Caco-2 (cell line): Measurements from ENCODE around the gene METTL15. TPM values are rescaled to one million over a fixed set of nuclear protein-coding genes. Genes with fewer than 3 reads are reported as not detected.

Experiments
- BruUV-seq: library from RNA; stranded (reverse); fragments of 400-500 nt; replicated peaks from 2 replicates; lab custom pipeline; 2021; lab: Mats Ljungman, UMichigan
- CTCF ChIA-PET: fragments of 300-600 bp; sonication (Branson Sonifier 250); formaldehyde crosslinking; loops from one replicate; lab custom pipeline; 2022; ENCODE audit warnings: antibody characterized with exemption; lab: Charles Lee
- POLR2A ChIA-PET: fragments of 300-600 bp; sonication (Branson Sonifier 250); formaldehyde crosslinking; loops from one replicate; lab custom pipeline; 2022; ENCODE audit warnings: antibody characterized with exemption; lab: Charles Lee
- DNase-seq, 2 experiments: peaks; one replicate each; pipeline versions ENCODE4 v3.0.0 to v3.0.0-alpha.2; 2020 to 2022
- H3K27me3 ChIP-seq: replicated peaks from 2 replicates; pipeline ENCODE4 v1.6.0; 2011; ENCODE audit warnings: low read length; ENCODE audit not compliant: control insufficient read depth, insufficient read depth
- H3K36me3 ChIP-seq: 2 replicates; pipeline ENCODE4 v1.5.1; 2011; ENCODE audit warnings: low read length; ENCODE audit not compliant: control insufficient read depth, insufficient read depth
- H3K4me1 ChIP-seq: fragments of 250-450 bp; sonication (Bioruptor Pico); 2 replicates; pipeline ENCODE4 v1.5.1; 2020; ENCODE audit warnings: mild to moderate bottlenecking
- H3K4me3 ChIP-seq: 2 replicates; pipeline ENCODE4 v1.5.1; 2011; ENCODE audit warnings: low read depth, mild to moderate bottlenecking, control low read depth, low read length
- H3K9me3 ChIP-seq: fragments of 250-450 bp; sonication (Bioruptor Pico); 2 replicates; pipeline ENCODE4 v1.5.1; 2020; ENCODE audit warnings: mild to moderate bottlenecking, moderate library complexity
- H3K27ac Mint-ChIP-seq: one replicate; pipeline ENCODE4 v1.8.0; 2022; ENCODE audit warnings: mixed read lengths; ENCODE audit not compliant: unreplicated experiment
- H3K27me3 Mint-ChIP-seq: one replicate; pipeline ENCODE4 v1.8.0; 2022; ENCODE audit warnings: mixed read lengths; ENCODE audit not compliant: insufficient read depth, unreplicated experiment
- H3K36me3 Mint-ChIP-seq: one replicate; pipeline ENCODE4 v1.8.0; 2022; ENCODE audit warnings: mild to moderate bottlenecking, mixed read lengths; ENCODE audit not compliant: insufficient read depth, unreplicated experiment
- H3K4me1 Mint-ChIP-seq: one replicate; pipeline ENCODE4 v1.8.0; 2022; ENCODE audit warnings: low read depth, mixed read lengths; ENCODE audit not compliant: unreplicated experiment
- H3K4me3 Mint-ChIP-seq: one replicate; pipeline ENCODE4 v1.8.0; 2022; ENCODE audit warnings: mild to moderate bottlenecking, moderate library complexity, mixed read lengths; ENCODE audit not compliant: unreplicated experiment
- H3K9me3 Mint-ChIP-seq: one replicate; pipeline ENCODE4 v1.8.0; 2022; ENCODE audit warnings: mixed read lengths; ENCODE audit not compliant: unreplicated experiment
- CTCF ChIP-seq, 2 experiments: fragments of 200-600 bp in 1 of 2; IDR thresholded peaks; 1 replicate in 1 of 2; 2 replicates in 1 of 2; pipeline versions ENCODE4 v1.5.1 to v1.8.0; 2011 to 2022; ENCODE audit warnings: antibody characterized with exemption in 1 of 2, control low read depth in 1 of 2, inconsistent platforms in 1 of 2, low read depth in 1 of 2, low read length in 1 of 2, mild to moderate bottlenecking in 1 of 2, moderate library complexity in 1 of 2; ENCODE audit not compliant: insufficient read depth in 1 of 2, severe bottlenecking in 1 of 2, unreplicated experiment in 1 of 2
- intact Hi-C: fragments of 100-400 bp; cut with micrococcal nuclease; formaldehyde crosslinking; loops from one replicate; pipeline ENCODE4 v1.10.0; 2022; ENCODE audit not compliant: unreplicated experiment
- total RNA-seq: library from RNA; stranded (reverse); gene quantifications from 2 replicates; pipeline ENCODE4 v1.2.3, GENCODE V29; 2022

METTL15 gene
- total RNA-seq, 1 experiment from 2014 or later: 14.4 TPM

GRCh38 chr11:28343304-28344233, 235.4 kb downstream of the METTL15 start:
- no peak for DNase-seq
- H3K4me1 Mint-ChIP-seq: no peaks in the 10 kb centered on the region
- H3K4me1 ChIP-seq: no peaks in the 10 kb centered on the region
- ChIA-PET POLR2A (no interaction called here), CTCF (no interaction called here)
- no peaks in the 10 kb centered on the region for H3K36me3 ChIP-seq
- no peak overlapping the region for H3K27ac Mint-ChIP-seq
- H3K4me3 Mint-ChIP-seq: no peak overlapping the region
- no peak overlapping the region for H3K4me3 ChIP-seq
- H3K36me3 Mint-ChIP-seq: no peaks in the 10 kb centered on the region
- BruUV-seq: no TSS peak
- H3K9me3 ChIP-seq: no peaks in the 10 kb centered on the region; the same call in 1 of the 2 replicates
- no peaks in the 10 kb centered on the region for H3K27me3 ChIP-seq
- H3K27me3 Mint-ChIP-seq: no peaks in the 10 kb centered on the region
- peaks cover 17% of the 10 kb centered on the region for H3K9me3 Mint-ChIP-seq
- intact Hi-C loops: loop anchor here (5.0 kb wide), 1 partner anchor 501 kb away; no protein-coding TSS in a partner anchor
- TF ChIP-seq CTCF (IDR thresholded peaks at IDR 0.05; ENCODE audit: insufficient read depth in 1 of 2, low read depth in 1 of 2, low read length in 1 of 2, severe bottlenecking in 1 of 2, unreplicated experiment in 1 of 2): no peak

GRCh38 chr11:28346209-28346608, 238.0 kb downstream of the METTL15 start:
- no TSS peak for BruUV-seq
- CTCF ChIA-PET: no interaction called here

DNA sequence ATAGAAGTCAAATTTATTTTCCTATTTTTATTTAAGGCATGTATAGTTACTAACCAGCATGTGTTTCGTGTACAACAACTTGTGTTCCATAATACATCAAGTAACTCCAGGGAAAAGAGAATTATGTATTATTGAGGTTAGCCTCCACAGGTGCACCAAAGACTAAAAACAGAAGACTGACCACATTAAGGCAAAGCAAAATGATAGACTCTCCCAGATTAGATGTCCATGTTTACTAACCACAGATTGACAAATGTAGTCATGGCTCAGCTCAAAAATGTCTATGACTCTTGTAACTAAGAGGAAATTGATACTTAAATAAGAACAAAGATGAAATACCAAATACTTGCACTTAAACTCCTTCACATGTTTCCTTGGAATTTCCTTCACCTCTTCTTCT, 238.5 kb downstream of the METTL15 start:
- Histone ChIP-seq H3K36me3 (no peaks in the 10 kb centered on the region), H3K4me3 (no peak overlapping the region), H3K9me3 (no peaks in the 10 kb centered on the region), H3K4me1 (no peaks in the 10 kb centered on the region), H3K27me3 (no peaks in the 10 kb centered on the region)
- TF ChIP-seq CTCF (IDR thresholded peaks at IDR 0.05; ENCODE audit: insufficient read depth in 1 of 2, low read depth in 1 of 2, low read length in 1 of 2, severe bottlenecking in 1 of 2, unreplicated experiment in 1 of 2): no peak
- no peak for DNase-seq
- intact Hi-C loops: no loop called here
- Mint-ChIP-seq H3K36me3 (no peaks in the 10 kb centered on the region), H3K4me3 (no peak overlapping the region), H3K27me3 (no peaks in the 10 kb centered on the region), H3K27ac (no peak overlapping the region), H3K9me3 (no peaks in the 10 kb centered on the region), H3K4me1 (no peaks in the 10 kb centered on the region)
- no TSS peak for BruUV-seq
- POLR2A ChIA-PET: no interaction called here
- CTCF ChIA-PET: no interaction called here

More at GRCh38 chr11:28346209-28346608, 238.0 kb downstream of the METTL15 start:
- Mint-ChIP-seq H3K36me3 (no peaks in the 10 kb centered on the region), H3K4me1 (no peaks in the 10 kb centered on the region), H3K27me3 (no peaks in the 10 kb centered on the region), H3K9me3 (no peaks in the 10 kb centered on the region), H3K4me3 (no peak overlapping the region), H3K27ac (no peak overlapping the region)
- H3K4me1 ChIP-seq: no peaks in the 10 kb centered on the region
- no peak overlapping the region for H3K4me3 ChIP-seq
- TF ChIP-seq CTCF (IDR thresholded peaks at IDR 0.05; ENCODE audit: insufficient read depth in 1 of 2, low read depth in 1 of 2, low read length in 1 of 2, severe bottlenecking in 1 of 2, unreplicated experiment in 1 of 2): no peak
- no peak for DNase-seq
- intact Hi-C loops: no loop called here
- POLR2A ChIA-PET: no interaction called here
- H3K36me3 ChIP-seq: no peaks in the 10 kb centered on the region
- H3K9me3 ChIP-seq: no peaks in the 10 kb centered on the region
- no peaks in the 10 kb centered on the region for H3K27me3 ChIP-seq
